ENCODE measurements around the gene ABCA4. TPM values are rescaled to one million over a fixed set of nuclear protein-coding genes. Genes with fewer than 3 reads are reported as not detected.

The ABCA4 gene
- total RNA-seq, 4 donors from 2014 or later = 0.19 to 1.7 (median 0.45) TPM

- intact Hi-C loops (cut with DNase I) = no loop called here
- no peak for DNase-seq (ENCODE audit: extremely low spot score)
- no peaks in the 10 kb centered on the region for H3K36me3 ChIP-seq
- H3K9me3 ChIP-seq = no peaks in the 10 kb centered on the region
- no peak for TF ChIP-seq POLR2AphosphoS5 (IDR thresholded peaks at IDR 0.05)
- no peak for TF ChIP-seq POLR2A (IDR thresholded peaks at IDR 0.05; ENCODE audit: low read depth)
- TF ChIP-seq CTCF (IDR thresholded peaks at IDR 0.05) = no peak
- TF ChIP-seq EP300 (IDR thresholded peaks at IDR 0.05) = no peak
- H3K27me3 ChIP-seq = peaks cover 0 to 13% (median 0%) of the 10 kb centered on the region in 4 donors
- H3K4me3 ChIP-seq = no peak overlapping the region
- no peak overlapping the region for H3K27ac ChIP-seq (replicated peaks in 1 of 4)
- whole genome bisulfite sequencing = 88% methylated on average over 8 of the region's 8 CpGs
- H3K4me1 ChIP-seq = no peaks in the 10 kb centered on the region
These were observed 107.5 kb downstream of the ABCA4 start for GRCh38 chr1:94013367-94013878.

- no peak for DNase-seq (ENCODE audit: extremely low spot score)
- intact Hi-C loops (cut with DNase I) = no loop called here
- Histone ChIP-seq H3K27ac (replicated peaks in 1 of 4) (no peak overlapping the region), H3K27me3 (peaks cover 0 to 13% (median 0%) of the 10 kb centered on the region in 4 donors), H3K36me3 (no peaks in the 10 kb centered on the region), H3K4me3 (no peak overlapping the region), H3K9me3 (no peaks in the 10 kb centered on the region), H3K4me1 (no peaks in the 10 kb centered on the region)
- WGBS = 67% methylated on average over 15 of the region's 19 CpGs
- no peak for TF ChIP-seq EP300 (IDR thresholded peaks at IDR 0.05)
- no peak for TF ChIP-seq POLR2AphosphoS5 (IDR thresholded peaks at IDR 0.05)
- TF ChIP-seq POLR2A (IDR thresholded peaks at IDR 0.05; ENCODE audit: low read depth) = no peak
- no peak for TF ChIP-seq CTCF (IDR thresholded peaks at IDR 0.05)
These were observed 108.1 kb downstream of the ABCA4 start for GRCh38 chr1:94012708-94013366.

- Histone ChIP-seq H3K4me1 (no peaks in the 10 kb centered on the region), H3K27ac (replicated peaks in 1 of 4) (no peak overlapping the region), H3K36me3 (no peaks in the 10 kb centered on the region), H3K4me3 (no peak overlapping the region), H3K27me3 (peaks cover 0 to 13% (median 0%) of the 10 kb centered on the region in 4 donors), H3K9me3 (no peaks in the 10 kb centered on the region)
- no peak for DNase-seq (ENCODE audit: extremely low spot score)
- 72% methylated on average over 6 of the region's 6 CpGs for WGBS
- TF ChIP-seq CTCF (IDR thresholded peaks at IDR 0.05) (no peak), POLR2A (IDR thresholded peaks at IDR 0.05; ENCODE audit: low read depth) (no peak), POLR2AphosphoS5 (IDR thresholded peaks at IDR 0.05) (no peak), EP300 (IDR thresholded peaks at IDR 0.05) (no peak)
- intact Hi-C loops (cut with DNase I) = no loop called here
These were observed 109.0 kb downstream of the ABCA4 start for GRCh38 chr1:94011709-94012595.

GRCh38 chr1:94011129-94011528, 109.8 kb downstream of the ABCA4 start:
- no peaks in the 10 kb centered on the region for H3K4me1 ChIP-seq
- no peaks in the 10 kb centered on the region for H3K9me3 ChIP-seq
- no peak overlapping the region for H3K27ac ChIP-seq (replicated peaks in 1 of 4)
- peaks cover 0 to 13% (median 0%) of the 10 kb centered on the region in 4 donors for H3K27me3 ChIP-seq
- DNase-seq (ENCODE audit: extremely low spot score) = no peak
- WGBS = 73% methylated on average over 3 of the region's 8 CpGs
- no peak for TF ChIP-seq POLR2A (IDR thresholded peaks at IDR 0.05; ENCODE audit: low read depth)
- TF ChIP-seq POLR2AphosphoS5 (IDR thresholded peaks at IDR 0.05) = no peak
- TF ChIP-seq CTCF (IDR thresholded peaks at IDR 0.05) = no peak
- no peak for TF ChIP-seq EP300 (IDR thresholded peaks at IDR 0.05)
- H3K36me3 ChIP-seq = no peaks in the 10 kb centered on the region
- intact Hi-C loops (cut with DNase I) = no loop called here
- H3K4me3 ChIP-seq = no peak overlapping the region

All from esophagus muscularis mucosa (tissue), 4 donors.